Right renal cortex interstitium (tissue), 3 donors: ENCODE measurements around the gene WFDC1. TPM values are rescaled to one million over a fixed set of nuclear protein-coding genes. Genes with fewer than 3 reads are reported as not detected.

ENCODE experiments used
- DNase-seq, 3 donors: peaks; one replicate each; pipeline ENCODE4 v3.0.0-alpha.2; 2013; ENCODE audit warnings: low read depth in 3 of 3, low spot score in 2 of 3
- polyA plus RNA-seq, 3 donors: library from polyadenylated mRNA; unstranded; fragments of 120-200 nt; gene quantifications; one replicate each; pipeline ENCODE4 v1.2.1, GENCODE V29; 2013; ENCODE audit not compliant: insufficient read length in 3 of 3

WFDC1 gene
- polyA plus RNA-seq, 3 donors, result 2.7 to 3.5 (median 3.1) TPM

DNA sequence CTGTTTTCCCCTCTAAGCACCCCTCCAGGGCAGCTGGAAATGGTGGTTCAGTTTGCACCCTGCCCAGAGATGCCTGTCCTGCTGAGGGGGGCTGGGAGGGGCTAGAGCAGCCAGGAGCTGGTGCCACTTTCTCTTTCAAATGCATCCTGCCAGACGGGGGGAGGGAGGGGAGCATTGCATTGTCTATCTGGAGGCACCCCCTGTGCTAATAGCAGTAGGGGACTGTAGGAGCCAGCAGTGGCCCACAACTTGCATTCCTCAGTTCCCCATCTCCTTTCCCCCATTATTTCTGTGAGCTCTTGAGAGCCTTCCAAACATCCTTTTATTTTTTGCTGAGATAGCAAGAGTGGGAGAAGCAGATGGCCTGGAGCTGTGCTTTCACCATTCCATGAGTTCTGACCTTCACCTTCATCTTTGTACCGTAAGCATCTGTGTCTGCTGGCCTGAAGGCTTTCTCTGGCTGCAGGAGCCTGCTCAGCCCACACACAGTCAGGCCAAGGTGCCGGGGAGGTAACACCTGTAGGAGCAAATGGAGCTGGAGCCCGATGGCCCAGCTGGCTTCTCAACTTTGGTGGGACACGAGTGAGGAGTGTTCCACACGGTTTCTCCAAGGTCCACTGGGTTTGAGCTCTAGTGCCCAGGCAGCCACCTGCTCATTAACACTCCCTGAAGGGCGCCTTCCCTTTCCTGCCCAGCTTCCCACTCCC lies 5.2 kb downstream of the WFDC1 start:
- DNase-seq, result no peak

DNA sequence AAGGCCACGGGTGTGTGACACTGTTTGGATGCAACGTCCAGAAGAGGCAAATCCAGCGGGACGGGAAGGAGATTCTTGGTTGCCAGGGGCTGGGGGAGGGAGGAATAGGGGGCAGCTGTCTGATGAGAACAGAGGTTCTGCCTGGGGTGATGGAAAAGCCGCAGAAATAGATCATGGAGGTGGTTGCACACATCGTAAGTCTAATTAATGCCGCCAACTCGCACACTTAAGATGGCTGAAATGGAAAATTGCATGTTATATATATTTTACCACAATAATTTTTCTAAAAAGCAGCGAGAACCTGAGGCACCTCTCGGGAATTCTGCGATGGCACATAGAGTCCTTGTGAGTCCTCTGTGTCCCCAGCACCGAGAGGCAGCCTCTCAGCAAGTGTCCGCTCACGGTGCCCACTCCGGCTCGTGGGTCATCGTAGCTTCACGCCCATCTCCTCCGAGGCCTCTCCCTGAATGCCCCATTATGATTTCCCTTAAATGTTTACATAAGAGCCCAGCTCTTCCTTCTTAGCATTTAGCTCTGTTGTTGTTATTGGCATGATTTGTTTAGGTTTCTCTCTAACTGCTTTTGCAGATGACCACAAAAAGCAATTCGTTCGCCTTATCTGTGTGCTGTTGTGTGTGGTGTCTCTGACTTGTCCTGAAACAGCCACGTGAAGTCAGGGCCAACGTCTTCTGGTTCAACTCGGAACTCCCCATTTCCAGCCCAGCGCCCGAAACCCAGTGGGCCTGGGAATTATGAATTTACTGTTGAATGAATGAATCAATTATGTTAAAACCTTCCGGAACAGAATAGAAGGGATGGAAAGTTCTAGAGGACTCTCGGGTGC lies 7.7 kb downstream of the WFDC1 start:
- no peak for DNase-seq

DNA sequence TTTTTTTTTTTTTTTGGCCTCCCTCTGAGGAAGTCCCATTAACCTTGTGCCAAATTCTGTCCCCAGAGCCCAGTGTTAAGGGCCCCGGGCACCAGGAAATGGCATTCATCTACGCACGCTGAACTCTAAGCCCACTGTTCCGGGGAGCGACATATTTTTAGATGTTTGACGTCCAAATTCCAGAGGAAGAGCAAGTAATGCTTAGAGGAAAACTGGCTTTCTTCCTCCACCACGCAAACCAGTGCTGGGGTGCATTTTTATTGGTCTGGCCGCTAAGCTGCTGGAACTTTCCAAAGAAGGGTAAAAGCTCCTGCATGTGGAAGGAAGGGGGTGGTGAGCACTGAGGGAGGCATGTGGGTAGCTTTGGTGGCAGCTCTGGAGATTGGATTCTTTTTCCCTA lies 8.3 kb downstream of the WFDC1 start:
- DNase-seq, result no peak

DNA sequence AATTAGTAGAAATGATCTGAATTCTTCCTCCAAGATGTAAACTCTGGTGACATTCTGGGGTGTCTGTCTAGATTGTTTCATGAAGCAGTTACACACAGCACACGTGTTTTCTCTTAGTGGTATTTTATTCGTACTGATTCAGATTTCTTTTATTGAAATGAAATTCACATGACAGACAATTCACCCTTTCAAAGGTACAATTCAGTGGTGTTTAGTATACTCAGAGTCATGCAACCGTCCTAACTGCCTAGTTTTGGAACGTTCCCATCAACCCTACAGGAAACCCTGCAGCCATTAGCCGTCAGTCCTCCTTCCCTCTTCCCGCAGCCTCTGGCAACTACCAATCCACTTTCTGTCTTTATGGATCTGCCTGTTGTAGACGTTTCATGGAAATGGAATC lies 8.8 kb downstream of the WFDC1 start:
- DNase-seq, result no peak

DNA sequence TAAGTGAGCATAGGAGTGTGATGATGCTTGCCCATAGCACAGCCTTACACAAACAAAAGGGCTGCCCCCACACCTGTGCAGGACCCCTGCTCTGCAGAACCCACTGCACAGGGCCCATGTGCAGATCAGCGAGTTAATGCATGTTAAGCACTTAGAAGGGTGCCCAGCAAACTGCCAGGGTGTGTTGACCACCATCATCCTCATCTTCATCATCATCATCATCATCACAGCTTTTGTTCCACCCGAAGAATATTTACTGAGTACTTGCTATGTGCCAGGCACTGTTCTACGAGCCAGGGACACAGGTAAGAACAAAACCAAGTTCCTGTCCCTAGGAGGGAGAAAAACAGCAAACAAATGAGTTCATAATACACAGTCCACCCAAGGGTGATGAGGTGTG lies 11.9 kb downstream of the WFDC1 start:
- DNase-seq, result no peak

DNA sequence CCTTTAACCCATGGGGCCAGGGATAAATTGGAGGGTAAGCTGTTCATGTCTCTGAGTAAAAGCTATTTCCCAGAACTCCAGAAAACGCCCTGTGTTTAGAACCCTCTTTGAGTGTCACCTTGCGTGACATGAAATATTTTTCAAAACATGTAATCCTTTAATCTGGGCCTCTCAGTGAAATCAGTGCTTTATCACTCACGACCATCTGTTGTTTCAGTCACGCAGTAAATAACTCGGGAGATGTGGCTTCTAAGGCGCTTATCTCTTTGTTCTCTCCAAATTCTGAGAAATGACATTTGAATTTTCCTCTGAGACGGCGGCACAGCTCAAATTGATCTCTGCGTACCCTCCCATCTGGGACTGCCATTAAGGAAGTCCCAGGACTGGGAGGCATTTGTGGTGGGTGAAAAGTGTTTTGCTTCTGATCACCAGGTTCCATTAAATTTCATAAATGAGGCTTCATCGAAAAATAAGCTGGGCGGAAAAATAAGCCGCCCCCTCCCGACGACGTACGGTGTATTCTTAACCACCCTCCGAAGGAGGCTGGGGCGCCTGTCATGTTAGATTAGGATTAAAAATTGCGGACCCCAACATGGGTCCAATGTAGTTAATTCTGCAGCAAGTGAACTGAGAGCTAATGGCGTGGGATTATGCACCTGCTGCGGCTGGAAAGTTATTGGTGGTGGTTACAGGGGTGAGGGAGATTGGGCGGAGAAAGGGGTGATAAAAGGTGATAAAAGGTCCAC lies 12.7 kb downstream of the WFDC1 start:
- no peak for DNase-seq

DNA sequence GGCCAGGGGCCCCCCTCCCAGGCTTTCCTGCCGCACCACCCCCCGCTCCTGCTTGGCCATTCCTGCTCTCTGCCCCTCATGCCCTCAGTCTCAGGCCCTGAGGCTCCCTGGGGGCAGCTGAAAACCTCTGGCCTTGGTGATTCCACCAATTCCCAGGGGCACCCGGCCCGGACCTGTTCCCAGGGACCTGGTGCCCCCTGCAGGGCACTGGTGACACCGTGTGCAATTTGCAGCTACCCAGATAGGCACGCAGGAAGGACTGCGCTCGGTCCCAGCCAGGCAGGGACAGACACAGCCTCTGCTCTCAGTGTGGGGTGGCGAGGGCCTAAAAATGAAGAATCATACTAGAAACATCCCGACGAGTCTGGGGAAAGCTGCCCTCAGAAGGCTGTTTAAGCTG lies 13.4 kb downstream of the WFDC1 start:
- no peak for DNase-seq

DNA sequence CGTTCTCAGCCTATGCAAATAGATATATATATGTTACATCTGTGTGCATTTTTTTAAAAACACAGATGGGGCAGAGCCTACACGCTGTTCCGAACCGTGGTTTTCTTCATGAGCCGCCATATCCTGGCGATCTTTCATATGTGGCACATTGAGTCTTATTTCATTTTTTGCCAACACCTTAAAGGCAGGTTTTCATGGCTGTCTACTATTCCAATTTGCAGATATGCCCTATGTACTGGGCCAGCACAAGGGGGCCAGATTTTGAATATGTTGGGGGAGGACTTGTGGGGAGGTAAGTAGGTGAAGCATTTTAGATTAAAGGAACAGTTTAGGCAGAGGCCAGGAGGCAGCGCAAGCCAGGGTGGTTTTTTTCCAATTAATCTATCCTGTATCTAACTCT lies 16.0 kb downstream of the WFDC1 start:
- DNase-seq, result no peak

DNA sequence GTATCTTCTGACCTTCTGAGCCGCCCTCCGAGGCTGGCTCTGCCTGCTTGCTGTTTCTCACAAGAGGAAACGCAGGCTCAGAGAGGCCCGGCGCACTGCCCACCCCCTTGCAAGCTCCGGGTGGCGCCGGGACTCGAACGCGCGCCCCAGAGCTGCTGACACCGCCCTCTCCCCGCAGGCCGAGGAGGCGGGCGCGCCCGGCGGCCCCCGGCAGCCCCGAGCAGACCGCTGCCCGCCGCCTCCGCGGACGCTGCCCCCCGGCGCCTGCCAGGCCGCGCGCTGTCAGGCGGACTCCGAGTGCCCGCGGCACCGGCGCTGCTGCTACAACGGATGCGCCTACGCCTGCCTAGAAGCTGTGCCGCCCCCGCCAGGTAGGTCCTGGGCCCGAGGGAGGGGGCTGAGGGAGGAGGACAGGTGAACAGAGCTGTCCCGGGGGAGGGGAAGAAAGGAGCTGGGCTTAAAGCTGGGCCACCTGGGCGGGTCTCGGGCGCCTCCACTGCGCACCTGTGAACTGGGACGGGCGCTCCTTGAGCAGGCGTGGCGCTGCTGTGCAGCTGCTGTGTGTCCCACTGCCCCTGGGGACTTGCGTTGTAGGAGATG lies 18.2 kb downstream of the WFDC1 start:
- DNase-seq, result no peak

DNA sequence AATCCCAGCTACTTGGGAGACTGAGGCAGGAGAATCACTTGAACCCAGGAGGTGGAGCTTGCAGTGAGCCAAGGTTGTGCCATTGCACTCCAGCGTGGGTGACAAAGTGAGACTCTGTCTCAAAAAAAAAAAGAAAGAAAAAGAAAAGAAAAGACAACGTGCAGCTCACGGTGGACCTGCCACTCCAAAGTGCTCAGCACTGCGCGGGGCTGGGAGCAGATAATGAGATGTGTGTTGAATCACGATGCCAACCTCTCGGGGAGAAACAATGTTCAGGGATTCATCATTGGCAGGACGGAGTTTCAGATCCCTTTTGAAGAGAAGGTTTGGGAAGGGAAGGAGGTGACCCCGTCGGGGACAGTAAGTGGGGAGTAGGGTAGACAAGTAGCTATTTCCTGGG lies 19.2 kb downstream of the WFDC1 start:
- no peak for DNase-seq

DNA sequence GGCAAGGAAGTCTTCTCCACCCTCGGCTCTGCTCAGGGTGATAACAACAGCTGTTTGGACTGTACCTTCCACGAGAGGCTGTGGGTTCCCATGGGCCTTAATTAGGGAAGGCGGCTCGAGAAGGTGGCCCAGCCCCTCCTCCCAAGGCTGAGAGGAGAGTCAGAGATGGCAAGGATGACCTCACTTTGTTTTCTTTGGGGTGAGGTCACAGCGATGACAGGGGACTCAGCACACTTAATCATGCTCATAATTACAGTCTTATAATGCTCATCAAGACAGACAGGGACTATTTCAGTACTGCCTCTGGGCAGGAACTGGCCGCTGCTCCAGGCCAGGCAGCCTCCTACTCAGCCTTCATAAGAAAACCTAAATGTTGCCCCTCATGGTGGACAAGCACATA lies 19.7 kb downstream of the WFDC1 start:
- no peak for DNase-seq

DNA sequence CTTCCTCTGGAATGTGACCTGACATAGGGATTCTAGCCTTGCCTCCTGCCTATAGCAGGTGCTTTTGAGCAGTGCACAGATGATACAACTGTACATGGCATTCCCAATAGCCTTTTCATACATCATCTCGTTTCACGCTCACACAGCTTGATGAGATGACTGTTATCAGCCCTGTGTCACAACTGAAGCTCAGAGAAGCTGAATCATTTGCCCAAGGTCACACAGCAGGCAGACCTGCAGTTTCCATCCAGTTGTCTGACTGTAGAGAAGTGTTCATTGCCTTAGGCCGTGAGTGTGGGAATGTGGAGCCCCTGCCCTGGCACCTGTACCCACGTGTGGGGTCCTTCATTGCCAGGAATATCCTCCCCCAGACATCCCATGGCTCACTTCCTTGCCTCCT lies 20.1 kb downstream of the WFDC1 start:
- no peak for DNase-seq

DNA sequence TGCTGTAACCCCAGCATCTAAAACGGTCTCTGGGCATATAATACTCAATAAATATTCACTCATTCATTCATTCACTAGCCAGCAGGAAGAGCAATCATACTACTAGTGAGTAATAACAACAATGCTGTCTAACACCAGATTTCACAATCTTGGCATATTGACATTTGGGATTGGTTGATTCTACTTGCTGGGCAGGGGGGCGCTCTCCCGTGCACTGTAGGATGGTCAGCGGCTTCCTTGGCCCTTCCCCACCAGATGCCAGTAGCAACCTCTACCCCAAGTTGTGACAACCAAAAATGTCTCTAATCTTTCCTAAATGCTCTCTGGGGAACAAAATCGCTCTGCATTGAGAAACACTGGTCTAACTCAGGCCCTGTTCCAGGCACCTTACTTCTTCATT lies 20.7 kb downstream of the WFDC1 start:
- DNase-seq, result no peak

DNA sequence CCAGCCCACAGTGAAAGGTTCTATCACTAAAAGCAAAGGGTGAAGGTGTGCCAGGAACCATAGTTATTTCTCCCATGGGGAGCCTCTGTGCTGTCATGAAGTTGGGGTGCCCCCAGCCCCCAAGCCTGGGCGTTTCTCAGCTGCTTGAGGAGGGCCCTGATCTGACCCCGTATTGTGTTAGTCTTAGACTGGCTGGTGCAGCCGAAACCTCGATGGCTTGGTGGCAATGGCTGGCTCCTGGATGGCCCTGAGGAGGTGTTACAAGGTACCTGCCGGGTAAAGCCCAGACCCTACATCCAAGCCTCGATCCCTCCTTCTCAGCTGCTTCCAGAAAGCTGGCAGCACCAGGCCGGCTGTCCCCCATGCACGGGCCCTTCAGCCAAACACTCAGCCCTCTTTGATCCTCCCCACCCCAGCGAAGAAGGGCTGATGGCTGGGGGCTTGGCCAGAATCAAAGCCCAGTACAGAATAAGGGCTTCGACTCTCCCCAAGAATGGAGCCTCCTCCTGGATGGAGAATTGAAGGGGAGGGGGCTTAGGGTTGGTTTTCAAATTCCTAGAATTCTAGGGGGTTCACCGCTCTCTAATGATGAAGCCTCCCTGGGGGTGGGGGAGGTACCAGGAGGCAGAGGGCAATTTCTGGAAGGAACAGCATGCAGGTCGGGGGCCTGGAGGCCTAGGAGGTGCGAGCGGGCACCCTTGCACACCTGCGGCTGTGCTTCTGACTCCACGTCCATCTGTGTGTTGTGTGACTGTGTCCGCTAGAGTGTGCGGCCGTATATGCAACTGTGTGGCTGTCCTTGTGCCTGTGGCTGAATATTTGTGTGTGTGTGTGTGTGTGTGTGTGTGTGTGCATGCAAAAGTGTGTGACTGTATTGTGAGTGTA lies 23.7 kb downstream of the WFDC1 start:
- no peak for DNase-seq

DNA sequence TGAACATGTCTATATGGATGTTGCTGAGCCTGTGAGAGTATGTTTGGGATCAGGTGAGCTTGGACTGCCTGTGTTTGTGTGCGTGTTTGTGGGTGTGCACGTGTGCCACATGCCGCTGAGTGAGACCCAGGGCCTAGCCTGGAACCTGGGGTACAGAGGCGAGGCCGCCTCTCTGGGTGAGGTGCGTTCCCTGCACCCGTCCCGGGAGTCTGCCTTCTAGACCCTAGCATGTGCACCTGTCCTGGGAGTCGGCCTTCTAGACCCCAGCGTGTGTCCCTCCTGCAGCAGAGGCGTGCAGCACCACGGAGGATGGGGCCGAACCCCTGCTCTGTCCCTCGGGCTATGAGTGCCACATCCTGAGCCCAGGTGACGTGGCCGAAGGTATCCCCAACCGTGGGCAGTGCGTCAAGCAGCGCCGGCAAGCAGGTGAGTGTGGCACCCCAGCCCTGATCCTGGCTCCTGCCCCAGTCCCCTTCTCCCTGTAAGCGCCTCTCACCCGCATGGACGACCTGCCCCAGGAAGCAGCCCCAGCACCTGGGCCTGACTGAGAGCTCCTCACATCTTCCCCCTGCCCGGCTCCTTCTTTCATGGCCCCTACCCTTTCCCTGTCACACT lies 24.6 kb downstream of the WFDC1 start:
- DNase-seq, result no peak

DNA sequence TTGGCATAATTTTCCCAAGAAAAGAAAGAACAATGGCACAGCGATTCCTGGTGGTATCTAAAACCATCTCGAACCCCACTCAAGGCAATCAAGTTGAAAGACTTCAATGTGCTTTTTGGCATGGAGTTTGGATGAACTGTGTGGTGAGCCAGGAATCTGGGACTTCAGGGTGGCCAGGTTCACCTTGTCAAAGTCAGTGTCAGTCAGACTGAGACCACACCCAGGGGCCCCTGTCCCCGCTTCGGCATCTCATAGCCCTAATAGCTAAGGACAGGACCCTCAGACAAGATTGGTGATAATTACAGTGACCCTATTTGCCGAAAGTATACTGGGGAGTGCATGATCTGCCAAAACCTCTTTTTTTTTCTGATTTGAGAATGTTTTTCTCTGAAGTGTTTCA lies 25.8 kb downstream of the WFDC1 start:
- no peak for DNase-seq

DNA sequence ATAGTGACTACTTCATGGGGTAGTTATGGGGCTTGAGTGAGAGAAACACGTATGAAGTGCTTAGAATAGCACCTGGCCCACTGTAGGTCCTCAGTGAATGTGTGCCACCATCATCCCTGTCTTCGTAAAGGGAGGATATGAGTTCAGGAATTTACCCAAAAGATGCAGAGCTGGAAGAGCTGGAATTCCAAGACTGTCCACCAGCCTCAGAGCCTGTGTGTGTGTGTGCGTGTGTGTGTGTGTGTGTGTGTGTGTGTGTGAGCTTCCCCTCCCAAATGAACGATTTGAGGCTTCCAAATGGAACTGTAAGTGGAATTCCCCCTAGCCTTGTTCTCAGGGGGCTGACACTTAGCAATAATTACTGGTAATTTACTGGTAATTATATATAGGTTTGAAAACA lies 27.3 kb downstream of the WFDC1 start:
- no peak for DNase-seq

DNA sequence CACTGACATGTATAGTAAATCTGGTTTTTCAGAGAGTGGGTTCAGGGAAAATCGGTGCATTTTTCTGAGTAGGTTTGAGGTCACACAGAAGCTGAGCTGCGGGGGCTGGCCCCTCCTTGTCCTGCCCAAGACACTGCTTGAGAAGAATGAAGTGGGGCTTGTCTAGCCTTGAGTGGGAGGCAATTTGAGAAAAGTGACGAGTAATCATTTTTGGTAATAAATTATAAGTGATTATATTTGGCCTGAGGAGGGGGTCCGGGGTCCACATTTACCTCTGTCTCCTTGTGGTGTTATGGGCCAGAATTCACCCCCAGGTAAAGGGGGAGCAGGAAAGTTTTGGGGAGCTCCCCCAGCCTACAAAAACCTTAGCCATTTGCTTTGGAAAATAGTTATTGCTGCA lies 28.1 kb downstream of the WFDC1 start:
- DNase-seq, result no peak

DNA sequence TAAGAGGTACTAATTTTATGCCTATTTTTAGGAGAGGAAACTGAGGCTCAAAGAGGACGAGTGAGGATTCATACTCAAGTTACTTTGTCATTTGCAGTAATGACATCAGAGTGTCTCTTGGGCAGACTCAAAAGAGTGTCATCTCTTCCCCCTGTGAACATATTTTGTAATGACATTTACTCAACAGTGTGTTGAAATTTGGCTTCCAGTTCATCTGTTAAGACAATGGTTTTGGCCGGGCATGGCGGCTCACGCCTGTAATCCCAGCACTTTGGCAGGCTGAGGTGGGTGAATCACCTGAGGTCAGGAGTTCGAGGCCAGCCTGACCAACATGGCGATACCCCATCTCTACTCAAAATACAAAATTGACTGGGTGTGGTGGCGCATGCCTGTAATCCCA lies 28.9 kb downstream of the WFDC1 start:
- DNase-seq, result no peak
